Upper lobe of left lung (tissue), 6 donors: ENCODE measurements around the gene ESPNL. TPM values are rescaled to one million over a fixed set of nuclear protein-coding genes. Genes with fewer than 3 reads are reported as not detected.

Experiments used
- ATAC-seq, 2 donors: fragments of 200-7000 bp; cut with Tn5 transposase; one replicate each; pipeline ENCODE4 v1.9.1; 2022; ENCODE audit warnings: mild to moderate bottlenecking in 2 of 2, moderate library complexity in 2 of 2; ENCODE audit not compliant: low FRiP score in 2 of 2
- DNase-seq, 2 donors: peaks; one replicate each; pipeline ENCODE4 v3.0.0-alpha.2; 2019 to 2020
- H3K27ac ChIP-seq, 4 donors: fragments of 200-600 bp; sonication (generic); one replicate each; pipeline ENCODE4 v1.5.1; 2016 to 2019
- H3K27me3 ChIP-seq, 4 donors: fragments of 200-600 bp; sonication (generic); one replicate each; pipeline ENCODE4 v1.5.1; 2017 to 2019
- H3K36me3 ChIP-seq, 4 donors: fragments of 200-600 bp; sonication (generic); one replicate each; pipeline ENCODE4 v1.5.1; 2016 to 2019
- H3K4me1 ChIP-seq, 4 donors: fragments of 200-600 bp; sonication (generic); one replicate each; pipeline ENCODE4 v1.5.1; 2018 to 2019
- H3K4me3 ChIP-seq, 4 donors: fragments of 200-600 bp; sonication (generic); one replicate each; pipeline ENCODE4 v1.5.1; 2017 to 2019; ENCODE audit warnings: mild to moderate bottlenecking in 2 of 4, moderate library complexity in 1 of 4
- H3K9me3 ChIP-seq, 4 donors: fragments of 200-600 bp; sonication (generic); one replicate each; pipeline ENCODE4 v1.5.1; 2018 to 2019
- CTCF ChIP-seq, 6 experiments: fragments of 450-650 bp in 4 of 6; fragments of 200-600 bp in 2 of 6; sonication (generic) in 2 of 6; IDR thresholded peaks; one replicate each; pipeline ENCODE4 v1.5.1; 2016 to 2019; ENCODE audit warnings: antibody characterized with exemption in 6 of 6
- EP300 ChIP-seq, 4 donors: sonication (generic); formaldehyde crosslinking; IDR thresholded peaks; one replicate each; pipeline ENCODE4 v1.5.1; 2017; ENCODE audit warnings: antibody characterized with exemption in 4 of 4, control low read depth in 2 of 4
- POLR2A ChIP-seq, 4 donors: fragments of 450-650 bp; IDR thresholded peaks; one replicate each; pipeline ENCODE4 v1.5.1; 2016 to 2017; ENCODE audit warnings: antibody characterized with exemption in 4 of 4, mild to moderate bottlenecking in 2 of 4
- POLR2AphosphoS5 ChIP-seq, 2 donors: sonication (generic); formaldehyde crosslinking; IDR thresholded peaks; one replicate each; pipeline ENCODE4 v1.5.1; 2017; ENCODE audit warnings: antibody characterized with exemption in 2 of 2
- WGBS, 2 donors: methylation state at CpG; one replicate each; pipeline ENCODE4 v1.1.5; 2017 to 2018; 5-methylcytosine and 5-hydroxymethylcytosine counted together
- total RNA-seq, 6 donors: library from RNA; depleted of rRNA in 4 of 6; stranded (reverse); fragments of >200 nt in 4 of 6; gene quantifications; one replicate each; pipeline versions ENCODE4 v1.1.0 to v1.2.1, GENCODE V29; 2016 to 2021
- donor health status: DM: no; HTN: no; CAD: no; lungs with moderate emphysema.
- donor health status: DM: no; HTN: yes; CAD: no; lungs with severe emphysema.

ESPNL gene
- total RNA-seq, 6 donors from 2014 or later, result 0.10 to 3.1 (median 0.38) TPM; not detected in 2

GRCh38 chr2:238101891-238102841, 2.0 kb downstream of the ESPNL start:
- TF ChIP-seq POLR2A (IDR thresholded peaks at IDR 0.05) (no peak), EP300 (IDR thresholded peaks at IDR 0.05) (no peak), CTCF (IDR thresholded peaks at IDR 0.05) (no peak), POLR2AphosphoS5 (IDR thresholded peaks at IDR 0.05) (no peak)
- H3K36me3 ChIP-seq, result no peaks in the 10 kb centered on the region
- no peaks in the 10 kb centered on the region for H3K27me3 ChIP-seq
- DNase-seq (peak; percentile 15 to 85), ATAC-seq (no peak)
- H3K4me1 ChIP-seq, result peaks cover 0 to 13% (median 7%) of the 10 kb centered on the region in 4 donors
- H3K4me3 ChIP-seq, result no peak overlapping the region
- no peak overlapping the region for H3K27ac ChIP-seq
- no peaks in the 10 kb centered on the region for H3K9me3 ChIP-seq
- WGBS, 2 donors, result 72 to 91% methylated on average over 3 to 26 of the region's 30 CpGs

- Histone ChIP-seq H3K27me3 (peaks cover 0 to 2% (median 0%) of the 10 kb centered on the region in 4 donors), H3K9me3 (no peaks in the 10 kb centered on the region), H3K4me1 (peaks cover 0 to 19% (median 9%) of the 10 kb centered on the region in 4 donors), H3K36me3 (no peaks in the 10 kb centered on the region), H3K27ac (no peak overlapping the region), H3K4me3 (no peak overlapping the region)
- WGBS, 2 donors, result 83 to 93% methylated on average over 10 of the region's 10 CpGs
- peak in 1 of 2 donors; percentile 17 for DNase-seq
- TF ChIP-seq POLR2A (IDR thresholded peaks at IDR 0.05) (no peak), EP300 (IDR thresholded peaks at IDR 0.05) (no peak), CTCF (IDR thresholded peaks at IDR 0.05) (no peak), POLR2AphosphoS5 (IDR thresholded peaks at IDR 0.05) (no peak)
- no peak for ATAC-seq
These were observed 2.7 kb downstream of the ESPNL start for GRCh38 chr2:238102865-238103264.

- Histone ChIP-seq H3K4me1 (peaks cover 0 to 19% (median 8%) of the 10 kb centered on the region in 4 donors), H3K27ac (no peak overlapping the region), H3K4me3 (no peak overlapping the region), H3K36me3 (no peaks in the 10 kb centered on the region), H3K27me3 (peaks cover 0 to 3% (median 0%) of the 10 kb centered on the region in 4 donors), H3K9me3 (no peaks in the 10 kb centered on the region)
- 87% methylated on average over 17 to 18 of the region's 18 CpGs for WGBS, 2 donors
- ATAC-seq, result no peak
- peak in 1 of 2 donors; percentile 11 for DNase-seq
- TF ChIP-seq CTCF (IDR thresholded peaks at IDR 0.05) (no peak), EP300 (IDR thresholded peaks at IDR 0.05) (no peak), POLR2A (IDR thresholded peaks at IDR 0.05) (no peak), POLR2AphosphoS5 (IDR thresholded peaks at IDR 0.05) (no peak)
These were observed 3.5 kb downstream of the ESPNL start for GRCh38 chr2:238103465-238104225.

- H3K4me3 ChIP-seq, result no peak overlapping the region
- no peak for ATAC-seq
- no peak for DNase-seq
- WGBS, 2 donors, result 79 to 93% methylated on average over 7 to 14 of the region's 14 CpGs
- no peaks in the 10 kb centered on the region for H3K9me3 ChIP-seq
- H3K27ac ChIP-seq, result no peak overlapping the region
- H3K4me1 ChIP-seq, result peaks cover 0 to 13% (median 4%) of the 10 kb centered on the region in 4 donors
- no peaks in the 10 kb centered on the region for H3K36me3 ChIP-seq
- TF ChIP-seq EP300 (IDR thresholded peaks at IDR 0.05), result no peak
- TF ChIP-seq POLR2A (IDR thresholded peaks at IDR 0.05), result no peak
- no peak for TF ChIP-seq POLR2AphosphoS5 (IDR thresholded peaks at IDR 0.05)
- no peak for TF ChIP-seq CTCF (IDR thresholded peaks at IDR 0.05)
- H3K27me3 ChIP-seq, result peaks cover 0 to 3% (median 0%) of the 10 kb centered on the region in 4 donors
These were observed 4.1 kb downstream of the ESPNL start for GRCh38 chr2:238104226-238104690.
